ENCODE results near the gene SMG1.
"Not testable (repeated sequence)": the region's sequence is repeated elsewhere in the genome, so short reads cannot be mapped to it uniquely, and the experiment has no call there.

Gene SMG1

GRCh38 chr16:18925986-18926865 lies at the start of gene SMG1:
SMG1 (minus strand) TSS chr16:18926408; CDS start chr16:18926041, 367 bp downstream.
- DNase-seq, result peak; percentile 71 to 86

- no peak for DNase-seq
Observed at GRCh38 chr16:18975109-18975508, 48.9 kb upstream of the SMG1 start.

GRCh38 chr16:18969855-18970240 lies 43.6 kb upstream of the SMG1 start:
- no peak for DNase-seq

GRCh38 chr16:18969050-18969854 lies 43.0 kb upstream of the SMG1 start:
- DNase-seq, result peak; percentile 79 to 85

GRCh38 chr16:18966791-18967190 lies 40.6 kb upstream of the SMG1 start:
- no peak for DNase-seq

- DNase-seq, result no peak
Observed at GRCh38 chr16:18965555-18965954, 39.3 kb upstream of the SMG1 start.

- DNase-seq, result no peak
Observed at GRCh38 chr16:18959031-18959505, 32.9 kb upstream of the SMG1 start.

GRCh38 chr16:18958621-18959029 lies 32.4 kb upstream of the SMG1 start:
- DNase-seq, result no peak

GRCh38 chr16:18956658-18957241 lies 30.5 kb upstream of the SMG1 start:
- not testable (repeated sequence) for DNase-seq

- DNase-seq, result not testable (repeated sequence)
Observed at GRCh38 chr16:18955874-18956580, 29.8 kb upstream of the SMG1 start.

- DNase-seq, result no peak
Observed at GRCh38 chr16:18953547-18953946, 27.3 kb upstream of the SMG1 start.

- no peak for DNase-seq
Observed at GRCh38 chr16:18950469-18951185, 24.4 kb upstream of the SMG1 start.

- no peak for DNase-seq
Observed at GRCh38 chr16:18948372-18949020, 22.3 kb upstream of the SMG1 start.

GRCh38 chr16:18945233-18945632 lies 19.0 kb upstream of the SMG1 start:
- DNase-seq, result no peak

GRCh38 chr16:18943414-18943813 lies 17.2 kb upstream of the SMG1 start:
- DNase-seq, result no peak

GRCh38 chr16:18942061-18942460 lies 15.9 kb upstream of the SMG1 start:
- no peak for DNase-seq

GRCh38 chr16:18941471-18941870 lies 15.3 kb upstream of the SMG1 start:
- DNase-seq, result no peak

GRCh38 chr16:18938986-18939385 lies 12.8 kb upstream of the SMG1 start:
- DNase-seq, result no peak

- no peak for DNase-seq
Observed at GRCh38 chr16:18937390-18937789, 11.2 kb upstream of the SMG1 start.

- no peak for DNase-seq
Observed at GRCh38 chr16:18936727-18937340, 10.6 kb upstream of the SMG1 start.

- no peak for DNase-seq
Observed at GRCh38 chr16:18933501-18933900, 7.3 kb upstream of the SMG1 start.
